ENCODE data around the gene KASH5.

GRCh38 chr19:49415102-49415809 lies 27.2 kb downstream of the KASH5 start:
- TF ChIP-seq, protein P1, sequence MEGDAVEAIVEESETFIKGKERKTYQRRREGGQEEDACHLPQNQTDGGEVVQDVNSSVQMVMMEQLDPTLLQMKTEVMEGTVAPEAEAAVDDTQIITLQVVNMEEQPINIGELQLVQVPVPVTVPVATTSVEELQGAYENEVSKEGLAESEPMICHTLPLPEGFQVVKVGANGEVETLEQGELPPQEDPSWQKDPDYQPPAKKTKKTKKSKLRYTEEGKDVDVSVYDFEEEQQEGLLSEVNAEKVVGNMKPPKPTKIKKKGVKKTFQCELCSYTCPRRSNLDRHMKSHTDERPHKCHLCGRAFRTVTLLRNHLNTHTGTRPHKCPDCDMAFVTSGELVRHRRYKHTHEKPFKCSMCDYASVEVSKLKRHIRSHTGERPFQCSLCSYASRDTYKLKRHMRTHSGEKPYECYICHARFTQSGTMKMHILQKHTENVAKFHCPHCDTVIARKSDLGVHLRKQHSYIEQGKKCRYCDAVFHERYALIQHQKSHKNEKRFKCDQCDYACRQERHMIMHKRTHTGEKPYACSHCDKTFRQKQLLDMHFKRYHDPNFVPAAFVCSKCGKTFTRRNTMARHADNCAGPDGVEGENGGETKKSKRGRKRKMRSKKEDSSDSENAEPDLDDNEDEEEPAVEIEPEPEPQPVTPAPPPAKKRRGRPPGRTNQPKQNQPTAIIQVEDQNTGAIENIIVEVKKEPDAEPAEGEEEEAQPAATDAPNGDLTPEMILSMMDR (conservative IDR thresholded peaks at IDR 0.05; ENCODE audit: low read depth, low read length) = no peak
- TF ChIP-seq EZH2 (IDR thresholded peaks at IDR 0.05; ENCODE audit: borderline replicate concordance, low read depth, low read length, poor library complexity, severe bottlenecking) = no peak

Data from A673 (cell line).